WERI-Rb-1 (cell line): ENCODE data around the gene PLA2G6.

ENCODE experiments used
- DNase-seq: peaks from one replicate; pipeline ENCODE4 v3.0.0-alpha.2; 2020
- H3K27ac ChIP-seq: fragments of 250-450 bp; sonication (Bioruptor Pico); 2 replicates; pipeline ENCODE4 v1.5.1; 2020; ENCODE audit warnings: mild to moderate bottlenecking, moderate library complexity
- H3K27me3 ChIP-seq: fragments of 250-450 bp; sonication (Bioruptor Pico); 2 replicates; pipeline ENCODE4 v1.5.1; 2021; ENCODE audit warnings: mild to moderate bottlenecking, low read depth, moderate library complexity; ENCODE audit not compliant: insufficient read depth, severe bottlenecking
- H3K36me3 ChIP-seq: fragments of 250-450 bp; sonication (Bioruptor Pico); 2 replicates; pipeline ENCODE4 v1.5.1; 2020; ENCODE audit warnings: mild to moderate bottlenecking, moderate library complexity
- H3K4me3 ChIP-seq: 2 replicates; pipeline ENCODE4 v1.5.1; 2011; ENCODE audit warnings: low read depth, mild to moderate bottlenecking, control low read depth, low read length
- H3K9me3 ChIP-seq: fragments of 250-450 bp; sonication (Bioruptor Pico); 2 replicates; pipeline ENCODE4 v1.5.1; 2021; ENCODE audit warnings: mild to moderate bottlenecking, moderate library complexity; ENCODE audit not compliant: severe bottlenecking
- TF ChIP-seq, protein P1 (sequence below): IDR thresholded peaks from 2 replicates; pipeline ENCODE4 v1.5.1; 2011; ENCODE audit warnings: low read depth, mild to moderate bottlenecking, control low read depth, inconsistent platforms, low read length

The PLA2G6 gene

DNA sequence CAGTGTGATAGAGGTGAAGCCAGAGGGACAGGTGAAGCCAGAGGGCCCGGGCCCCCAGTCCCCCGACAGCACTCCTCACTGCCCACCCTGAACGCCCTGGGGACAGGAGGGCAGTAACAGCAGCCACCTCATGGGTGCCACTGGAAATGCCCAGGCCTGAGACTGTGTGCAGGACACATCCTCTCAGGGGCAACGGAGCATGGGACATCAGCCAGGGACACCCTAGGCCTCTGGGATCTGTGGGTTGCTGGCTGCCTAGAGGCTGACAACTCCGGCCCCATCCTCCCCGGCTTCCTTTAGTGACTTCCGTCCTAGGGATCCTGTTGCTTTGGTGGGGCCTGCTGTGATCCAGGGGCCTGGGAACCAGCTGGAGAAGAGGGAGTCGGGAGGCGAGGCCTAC is 53.8 kb downstream of the PLA2G6 start:
- Histone ChIP-seq H3K9me3 (no peaks in the 10 kb centered on the region), H3K27me3 (no peaks in the 10 kb centered on the region), H3K4me3 (no peak overlapping the region), H3K36me3 (peaks cover 15% of the 10 kb centered on the region), H3K27ac (peak overlapping the region; percentile 74)
- DNase-seq: no peak
- TF ChIP-seq, protein P1, sequence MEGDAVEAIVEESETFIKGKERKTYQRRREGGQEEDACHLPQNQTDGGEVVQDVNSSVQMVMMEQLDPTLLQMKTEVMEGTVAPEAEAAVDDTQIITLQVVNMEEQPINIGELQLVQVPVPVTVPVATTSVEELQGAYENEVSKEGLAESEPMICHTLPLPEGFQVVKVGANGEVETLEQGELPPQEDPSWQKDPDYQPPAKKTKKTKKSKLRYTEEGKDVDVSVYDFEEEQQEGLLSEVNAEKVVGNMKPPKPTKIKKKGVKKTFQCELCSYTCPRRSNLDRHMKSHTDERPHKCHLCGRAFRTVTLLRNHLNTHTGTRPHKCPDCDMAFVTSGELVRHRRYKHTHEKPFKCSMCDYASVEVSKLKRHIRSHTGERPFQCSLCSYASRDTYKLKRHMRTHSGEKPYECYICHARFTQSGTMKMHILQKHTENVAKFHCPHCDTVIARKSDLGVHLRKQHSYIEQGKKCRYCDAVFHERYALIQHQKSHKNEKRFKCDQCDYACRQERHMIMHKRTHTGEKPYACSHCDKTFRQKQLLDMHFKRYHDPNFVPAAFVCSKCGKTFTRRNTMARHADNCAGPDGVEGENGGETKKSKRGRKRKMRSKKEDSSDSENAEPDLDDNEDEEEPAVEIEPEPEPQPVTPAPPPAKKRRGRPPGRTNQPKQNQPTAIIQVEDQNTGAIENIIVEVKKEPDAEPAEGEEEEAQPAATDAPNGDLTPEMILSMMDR: no peak

DNA sequence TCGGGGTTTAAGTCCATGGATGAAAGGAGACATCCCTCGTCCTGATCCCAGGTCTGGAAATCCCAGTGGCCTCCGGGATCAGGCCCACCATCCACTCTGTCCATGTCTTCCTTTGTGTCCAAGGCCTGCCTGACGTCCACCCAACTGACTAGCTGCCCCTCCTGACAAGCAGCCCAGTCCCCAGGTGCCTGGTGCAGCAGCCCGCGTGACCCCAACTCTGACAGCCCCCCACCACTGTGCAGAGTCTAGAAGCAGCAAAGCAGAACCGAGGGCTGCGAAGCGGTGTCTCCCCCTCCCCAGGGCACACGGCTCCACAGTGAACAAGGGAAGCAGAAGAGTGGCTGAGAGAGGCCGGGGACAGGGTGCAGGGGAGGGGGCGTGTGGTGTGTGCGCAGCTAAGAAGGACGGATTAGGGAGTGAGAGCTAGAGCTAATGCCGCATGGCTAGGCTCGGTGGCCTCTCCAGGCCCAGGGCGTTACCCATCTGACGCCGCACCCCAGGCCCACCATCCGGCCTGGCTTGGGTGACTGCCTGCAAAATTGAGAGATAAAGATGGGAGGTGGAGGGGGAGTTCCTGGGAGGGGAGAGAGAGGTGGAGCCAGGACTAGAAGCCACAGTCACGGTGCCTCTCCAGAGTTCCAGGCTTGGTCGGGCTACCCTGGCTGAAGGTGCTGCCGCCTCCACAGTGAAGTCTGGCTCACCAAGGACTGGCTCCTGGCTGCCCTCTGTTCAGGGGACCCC is 54.5 kb downstream of the PLA2G6 start:
- Histone ChIP-seq H3K36me3 (peaks cover 12% of the 10 kb centered on the region), H3K4me3 (no peak overlapping the region), H3K27me3 (no peaks in the 10 kb centered on the region), H3K27ac (peak overlapping the region; percentile 74), H3K9me3 (no peaks in the 10 kb centered on the region)
- peak; percentile 85 for DNase-seq
- TF ChIP-seq, protein P1: no peak

DNA sequence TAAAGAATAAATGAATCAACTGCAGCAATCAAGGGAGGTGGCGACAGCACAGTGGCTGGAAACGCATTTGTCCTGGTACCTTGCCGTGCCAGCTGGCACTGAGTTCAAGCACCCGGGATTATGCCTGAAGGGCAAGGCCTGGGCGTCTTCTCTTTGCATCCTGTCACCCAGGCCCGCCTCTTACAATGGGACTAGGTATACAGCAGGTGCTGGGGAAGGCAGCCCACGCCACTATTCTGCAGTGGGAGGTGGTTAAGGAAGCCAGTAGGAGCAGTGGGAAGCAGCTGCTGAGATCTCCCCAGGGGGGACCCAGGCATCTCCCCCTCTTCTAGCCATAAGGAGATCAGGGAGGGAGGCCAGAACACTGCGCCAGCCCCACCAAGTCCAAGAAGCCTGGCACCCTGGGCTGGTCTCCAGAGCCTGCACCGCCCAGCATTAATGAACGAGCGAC is 55.9 kb downstream of the PLA2G6 start:
- no peaks in the 10 kb centered on the region for H3K27me3 ChIP-seq
- DNase-seq: no peak
- TF ChIP-seq, protein P1: no peak
- H3K27ac ChIP-seq: peak overlapping the region; percentile 74
- no peak overlapping the region for H3K4me3 ChIP-seq
- H3K9me3 ChIP-seq: no peaks in the 10 kb centered on the region
- peaks cover 7% of the 10 kb centered on the region; the same call in 1 of the 2 replicates for H3K36me3 ChIP-seq

DNA sequence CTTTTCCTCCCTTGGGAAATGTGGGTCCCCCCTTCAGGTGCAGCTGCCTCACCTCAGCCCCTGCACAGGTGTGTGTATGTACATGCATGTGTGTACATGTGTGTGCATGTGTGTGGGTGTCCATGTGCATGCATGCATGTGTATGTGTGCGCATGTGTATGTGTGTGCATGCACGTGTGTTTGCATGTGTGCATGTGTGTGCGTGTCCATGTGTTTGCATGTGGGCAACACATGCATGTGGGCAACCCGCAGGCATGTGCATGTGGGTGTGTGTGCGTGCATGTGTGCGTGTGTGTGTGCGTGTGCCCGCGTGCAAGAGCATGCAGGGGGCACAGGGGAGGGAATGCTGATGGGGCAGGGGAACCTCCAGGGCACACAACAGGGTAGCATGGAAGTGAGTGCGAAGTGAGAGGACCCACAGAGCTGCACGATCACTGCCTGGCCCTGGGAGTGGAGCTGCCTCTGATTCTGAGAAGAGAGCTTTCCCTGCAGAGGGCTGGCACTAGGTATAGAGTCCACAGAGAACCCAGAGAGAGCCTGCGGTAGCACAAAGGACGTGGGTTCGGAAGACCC is 56.5 kb downstream of the PLA2G6 start:
- Histone ChIP-seq H3K27me3 (no peaks in the 10 kb centered on the region), H3K9me3 (no peaks in the 10 kb centered on the region), H3K36me3 (peaks cover 7% of the 10 kb centered on the region; the same call in 1 of the 2 replicates), H3K4me3 (no peak overlapping the region), H3K27ac (no peak overlapping the region)
- DNase-seq: no peak
- TF ChIP-seq, protein P1: no peak

DNA sequence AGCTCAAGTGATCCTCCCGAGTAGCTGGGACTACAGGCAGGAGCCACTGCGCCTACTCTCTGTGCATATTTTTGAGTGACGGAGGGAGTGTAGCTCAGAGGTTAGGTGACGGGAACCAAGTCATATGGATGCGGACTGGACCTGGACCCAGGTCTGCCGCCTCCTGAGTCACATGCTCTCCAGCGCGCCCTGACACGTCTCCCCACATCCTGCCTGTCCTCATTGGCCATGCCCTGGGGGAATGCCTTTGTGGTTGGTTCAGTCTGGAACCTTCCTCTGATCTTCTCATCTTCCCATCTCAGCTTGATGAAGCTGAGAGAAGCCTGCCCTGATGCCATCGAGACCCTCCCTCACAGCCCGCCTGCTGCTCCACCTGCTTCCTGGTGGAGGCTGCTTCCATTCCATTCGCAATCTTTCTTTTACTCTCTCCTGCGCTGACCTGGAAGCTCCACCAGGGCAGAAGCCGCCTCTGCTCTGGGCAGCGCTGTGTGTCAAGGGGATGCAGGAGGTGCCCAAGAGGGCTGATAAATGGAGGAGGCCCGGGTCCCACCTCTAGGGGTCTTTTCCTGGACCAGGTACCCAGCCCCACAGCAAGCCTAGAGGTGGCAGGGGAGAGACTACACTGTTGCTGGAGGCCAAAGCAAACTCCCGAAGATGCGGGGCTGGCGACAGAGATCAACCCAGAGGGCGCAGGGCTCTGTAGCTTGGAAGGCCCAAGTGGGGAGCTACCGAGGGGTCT is 57.2 kb downstream of the PLA2G6 start:
- Histone ChIP-seq H3K36me3 (peaks cover 7% of the 10 kb centered on the region; the same call in 1 of the 2 replicates), H3K9me3 (no peaks in the 10 kb centered on the region), H3K27me3 (no peaks in the 10 kb centered on the region), H3K27ac (no peak overlapping the region), H3K4me3 (no peak overlapping the region)
- DNase-seq: peak; percentile 29
- TF ChIP-seq, protein P1: 0 out of 2 replicates have a peak, but pooled peaks have one; percentile 10
